CD14-positive monocyte (primary cell): ENCODE results near the gene CTU1. TPM values are rescaled to one million over a fixed set of nuclear protein-coding genes. Genes with fewer than 3 reads are reported as not detected.
A peak's percentile ranks its signal among the peaks of the same experiment; 100 is the strongest.

Experiments
- DNase-seq, 3 donors: peaks; one replicate each; pipeline ENCODE4 v3.0.0-alpha.2; 2011 to 2022
- H2AFZ ChIP-seq: 2 replicates; pipeline ENCODE4 v1.6.0; 2012; ENCODE audit warnings: mild to moderate bottlenecking, low read depth, low read length, inconsistent platforms; ENCODE audit not compliant: insufficient read depth, poor library complexity, severe bottlenecking
- H3K27ac ChIP-seq, 2 donors: 1 replicate in 1 of 2; 2 replicates in 1 of 2; pipeline ENCODE4 v1.5.1; 2012 to 2013; ENCODE audit warnings: low read length in 2 of 2, control low read depth in 1 of 2, inconsistent platforms in 1 of 2, low read depth in 1 of 2, mild to moderate bottlenecking in 1 of 2
- H3K27me3 ChIP-seq, 2 donors: one replicate each; pipeline versions ENCODE4 v1.6.0 to v1.6.1; 2011 to 2013; ENCODE audit warnings: low read length in 2 of 2; ENCODE audit not compliant: control insufficient read depth in 2 of 2, insufficient read depth in 2 of 2
- H3K36me3 ChIP-seq, 2 donors: replicated peaks in 1 of 2; 1 replicate in 1 of 2; 2 replicates in 1 of 2; pipeline versions ENCODE4 v1.5.1 to v1.6.1; 2012 to 2013; ENCODE audit warnings: low read length in 2 of 2, control low read depth in 1 of 2, inconsistent platforms in 1 of 2, mild to moderate bottlenecking in 1 of 2; ENCODE audit not compliant: insufficient read depth in 2 of 2, control insufficient read depth in 1 of 2
- H3K4me1 ChIP-seq, 2 donors: 1 replicate in 1 of 2; 2 replicates in 1 of 2; pipeline versions ENCODE4 v1.5.1 to v1.6.1; 2012 to 2013; ENCODE audit warnings: low read length in 2 of 2, control low read depth in 1 of 2, inconsistent platforms in 1 of 2, mild to moderate bottlenecking in 1 of 2, moderate library complexity in 1 of 2; ENCODE audit not compliant: insufficient read depth in 2 of 2, control insufficient read depth in 1 of 2
- H3K4me2 ChIP-seq: replicated peaks from 2 replicates; pipeline ENCODE3; 2012; ENCODE audit warnings: low read length, moderate library complexity, mild to moderate bottlenecking; ENCODE audit not compliant: poor library complexity, severe bottlenecking; ENCODE audit errors: extremely low read depth
- H3K4me3 ChIP-seq, 3 experiments: fragments of 200-600 bp in 1 of 3; sonication (generic) in 1 of 3; replicated peaks in 1 of 3; 1 replicate in 2 of 3; 2 replicates in 1 of 3; pipeline ENCODE4 v1.5.1; 2011 to 2013; ENCODE audit warnings: low read length in 3 of 3, mild to moderate bottlenecking in 3 of 3, control low read depth in 2 of 3, low read depth in 2 of 3, inconsistent platforms in 1 of 3, moderate library complexity in 1 of 3
- H3K79me2 ChIP-seq: 2 replicates; pipeline ENCODE4 v1.6.0; 2012; ENCODE audit warnings: mild to moderate bottlenecking, control low read depth, inconsistent platforms, low read length, moderate library complexity; ENCODE audit not compliant: insufficient read depth
- H3K9ac ChIP-seq: 2 replicates; pipeline ENCODE4 v1.6.0; 2017; ENCODE audit warnings: low read length, mild to moderate bottlenecking; ENCODE audit not compliant: insufficient read depth, poor library complexity, severe bottlenecking
- H3K9me3 ChIP-seq, 2 donors: replicated peaks in 1 of 2; 1 replicate in 1 of 2; 2 replicates in 1 of 2; pipeline versions ENCODE4 v1.5.1 to v1.6.1; 2012 to 2013; ENCODE audit warnings: low read length in 2 of 2, control low read depth in 1 of 2; ENCODE audit not compliant: control insufficient read depth in 1 of 2, insufficient read depth in 1 of 2
- H4K20me1 ChIP-seq: 2 replicates; pipeline ENCODE4 v1.6.0; 2012; ENCODE audit warnings: mild to moderate bottlenecking, low read length, control low read depth, moderate library complexity; ENCODE audit not compliant: insufficient read depth
- H3K27ac Mint-ChIP-seq, 7 donors: one replicate each; pipeline ENCODE4 v1.8.0; 2020; ENCODE audit warnings: mild to moderate bottlenecking in 7 of 7, mixed read lengths in 7 of 7, moderate library complexity in 6 of 7, inconsistent platforms in 2 of 7
- H3K27me3 Mint-ChIP-seq, 3 donors: one replicate each; pipeline ENCODE4 v1.8.0; 2021 to 2022; ENCODE audit warnings: low read depth in 3 of 3, mild to moderate bottlenecking in 3 of 3, mixed read lengths in 3 of 3, moderate library complexity in 3 of 3, inconsistent platforms in 1 of 3
- H3K36me3 Mint-ChIP-seq, 2 donors: one replicate each; pipeline ENCODE4 v1.8.0; 2020; ENCODE audit warnings: mixed read lengths in 2 of 2, inconsistent platforms in 1 of 2, mild to moderate bottlenecking in 1 of 2
- H3K4me1 Mint-ChIP-seq: one replicate; pipeline ENCODE4 v1.8.0; 2020; ENCODE audit warnings: mild to moderate bottlenecking, mixed read lengths
- H3K4me3 Mint-ChIP-seq, 2 donors: one replicate each; pipeline ENCODE4 v1.8.0; 2020; ENCODE audit warnings: mild to moderate bottlenecking in 2 of 2, mixed read lengths in 2 of 2, moderate library complexity in 1 of 2
- H3K9me3 Mint-ChIP-seq, 7 donors: one replicate each; pipeline ENCODE4 v1.8.0; 2020 to 2022; ENCODE audit warnings: mixed read lengths in 7 of 7, mild to moderate bottlenecking in 6 of 7, moderate library complexity in 6 of 7, inconsistent platforms in 2 of 7
- WGBS: methylation state at CpG from one replicate; pipeline ENCODE4 v1.1.5; 2013; ENCODE audit warnings: missing lambda C conversion rate; ENCODE audit not compliant: insufficient coverage; 5-methylcytosine and 5-hydroxymethylcytosine counted together
- intact Hi-C, 2 donors: fragments of 100-400 bp; cut with micrococcal nuclease; formaldehyde crosslinking; loops; one replicate each; pipeline versions ENCODE4 v1.15.0 to v1.15.1; 2023
- polyA plus RNA-seq, 3 donors: library from polyadenylated mRNA; depleted of rRNA in 1 of 3; unstranded in 2 of 3; stranded (reverse) in 1 of 3; fragments of 300-500 nt in 2 of 3; fragments of >200 nt in 1 of 3; fragmentation: Illumina TruSeq in 2 of 3; gene quantifications; 1 replicate in 2 of 3; 2 replicates in 1 of 3; pipeline ENCODE4 v1.2.3, GENCODE V29; 2012 to 2021
- TF ChIP-seq, protein P1 (sequence below): fragments of 200-600 bp; IDR thresholded peaks from one replicate; pipeline ENCODE4 v1.8.0; 2022; ENCODE audit warnings: antibody characterized with exemption, mild to moderate bottlenecking

Gene CTU1
- polyA plus RNA-seq, 3 donors: 0.75 to 3.0 (median 2.9) TPM

DNA sequence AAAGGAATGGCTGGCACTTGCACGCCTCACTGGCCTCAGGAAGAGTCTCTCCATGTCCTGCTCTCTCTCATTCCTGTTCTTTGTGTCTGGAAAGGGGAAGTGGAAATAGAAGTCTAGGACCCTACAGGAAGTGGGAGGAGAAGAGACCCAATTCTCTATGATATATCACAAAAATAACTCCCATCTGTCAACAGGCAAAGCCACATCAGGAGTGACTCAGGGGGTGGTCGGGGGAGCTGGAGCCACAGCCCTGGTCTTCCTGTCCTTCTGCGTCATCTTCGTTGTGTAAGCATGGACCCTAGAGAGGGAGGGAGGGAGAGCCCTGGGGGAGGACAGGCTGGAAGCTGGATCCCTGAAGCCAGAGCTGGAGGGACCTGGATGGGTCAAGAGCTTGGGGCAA lies 19.5 kb upstream of the CTU1 start:
- peak overlapping the region; percentile 91 to 99 for H3K4me3 Mint-ChIP-seq
- Histone ChIP-seq H4K20me1 (peaks cover 23% of the 10 kb centered on the region), H3K36me3 (peaks cover 34 to 49% of the 10 kb centered on the region in 2 donors), H3K4me1 (peaks cover 86 to 100% of the 10 kb centered on the region in 2 donors), H3K27ac (peak overlapping the region; percentile 97 to 100), H3K4me2 (peak overlapping the region; percentile 100), H3K4me3 (peak overlapping the region; percentile 75 to 98 (median 81)), H3K9me3 (no peaks in the 10 kb centered on the region), H3K79me2 (peaks cover 77% of the 10 kb centered on the region), H3K27me3 (no peaks in the 10 kb centered on the region), H2AFZ (no peak overlapping the region), H3K9ac (peak overlapping the region; percentile 92)
- WGBS: 0% methylated on average over 3 of the region's 4 CpGs
- TF ChIP-seq, protein P1, sequence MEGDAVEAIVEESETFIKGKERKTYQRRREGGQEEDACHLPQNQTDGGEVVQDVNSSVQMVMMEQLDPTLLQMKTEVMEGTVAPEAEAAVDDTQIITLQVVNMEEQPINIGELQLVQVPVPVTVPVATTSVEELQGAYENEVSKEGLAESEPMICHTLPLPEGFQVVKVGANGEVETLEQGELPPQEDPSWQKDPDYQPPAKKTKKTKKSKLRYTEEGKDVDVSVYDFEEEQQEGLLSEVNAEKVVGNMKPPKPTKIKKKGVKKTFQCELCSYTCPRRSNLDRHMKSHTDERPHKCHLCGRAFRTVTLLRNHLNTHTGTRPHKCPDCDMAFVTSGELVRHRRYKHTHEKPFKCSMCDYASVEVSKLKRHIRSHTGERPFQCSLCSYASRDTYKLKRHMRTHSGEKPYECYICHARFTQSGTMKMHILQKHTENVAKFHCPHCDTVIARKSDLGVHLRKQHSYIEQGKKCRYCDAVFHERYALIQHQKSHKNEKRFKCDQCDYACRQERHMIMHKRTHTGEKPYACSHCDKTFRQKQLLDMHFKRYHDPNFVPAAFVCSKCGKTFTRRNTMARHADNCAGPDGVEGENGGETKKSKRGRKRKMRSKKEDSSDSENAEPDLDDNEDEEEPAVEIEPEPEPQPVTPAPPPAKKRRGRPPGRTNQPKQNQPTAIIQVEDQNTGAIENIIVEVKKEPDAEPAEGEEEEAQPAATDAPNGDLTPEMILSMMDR: no peak
- H3K9me3 Mint-ChIP-seq: peaks cover 0 to 2% (median 0%) of the 10 kb centered on the region in 7 donors
- peak; percentile 79 to 93 (median 92) for DNase-seq
- peaks cover 48 to 68% of the 10 kb centered on the region in 2 donors for H3K36me3 Mint-ChIP-seq
- intact Hi-C loops: loop anchor here in 1 of 2 donors (1.0 kb wide), 1 partner anchor 10 kb away; no protein-coding TSS in a partner anchor
- H3K27me3 Mint-ChIP-seq: peaks cover 0 to 2% (median 1%) of the 10 kb centered on the region in 3 donors
- peak overlapping the region; percentile 98 to 100 (median 99) for H3K27ac Mint-ChIP-seq
- peaks cover 84% of the 10 kb centered on the region for H3K4me1 Mint-ChIP-seq

GRCh38 chr19:51127032-51127431 lies 18.8 kb upstream of the CTU1 start:
- peak overlapping the region; percentile 100 for H3K4me2 ChIP-seq
- H2AFZ ChIP-seq: no peak overlapping the region
- no peaks in the 10 kb centered on the region for H3K9me3 ChIP-seq
- H3K9me3 Mint-ChIP-seq: peaks cover 0 to 2% (median 0%) of the 10 kb centered on the region in 7 donors
- peaks cover 85% of the 10 kb centered on the region for H3K4me1 Mint-ChIP-seq
- peak overlapping the region; percentile 97 to 100 for H3K27ac ChIP-seq
- peaks cover 20% of the 10 kb centered on the region for H4K20me1 ChIP-seq
- peaks cover 46 to 67% of the 10 kb centered on the region in 2 donors for H3K36me3 Mint-ChIP-seq
- peak overlapping the region; percentile 92 for H3K9ac ChIP-seq
- peak overlapping the region; percentile 75 to 98 (median 81) for H3K4me3 ChIP-seq
- no peaks in the 10 kb centered on the region for H3K27me3 ChIP-seq
- intact Hi-C loops: no loop called here
- H3K4me3 Mint-ChIP-seq: peak overlapping the region; percentile 91 to 99
- H3K36me3 ChIP-seq: peaks cover 34 to 49% of the 10 kb centered on the region in 2 donors
- WGBS: 73% methylated on average over 2 of the region's 6 CpGs
- DNase-seq: no peak
- H3K27me3 Mint-ChIP-seq: peaks cover 0 to 2% (median 1%) of the 10 kb centered on the region in 3 donors
- peaks cover 87 to 100% of the 10 kb centered on the region in 2 donors for H3K4me1 ChIP-seq
- H3K79me2 ChIP-seq: peaks cover 80% of the 10 kb centered on the region
- TF ChIP-seq, protein P1: no peak
- H3K27ac Mint-ChIP-seq: peak overlapping the region; percentile 98 to 100 (median 99)
